ENCODE results near the gene SRBD1.
"Not testable (repeated sequence)": the region's sequence is repeated elsewhere in the genome, so short reads cannot be mapped to it uniquely, and the experiment has no call there.

The SRBD1 gene

DNA sequence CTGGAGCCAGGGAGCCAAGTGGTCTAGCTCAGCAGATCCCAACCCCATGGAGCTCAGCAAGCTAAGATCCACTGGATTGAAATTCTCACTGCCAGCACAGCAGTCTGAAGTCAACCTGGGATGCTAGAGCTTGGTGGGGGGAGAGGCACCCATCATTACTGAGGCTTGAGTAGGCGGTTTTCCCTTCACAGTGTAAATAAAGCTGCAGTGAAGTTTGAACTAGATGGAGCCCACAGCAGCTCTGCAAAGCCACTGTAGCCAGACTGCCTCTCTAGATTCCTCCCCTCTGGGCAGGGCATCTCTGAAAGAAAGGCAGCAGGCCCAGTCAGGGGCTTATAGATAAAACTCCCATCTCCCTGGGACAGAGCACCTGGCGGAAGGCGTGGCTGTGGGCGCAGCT is 185.0 kb downstream of the SRBD1 start:
- not testable (repeated sequence) for DNase-seq (ENCODE audit: low spot score)

DNA sequence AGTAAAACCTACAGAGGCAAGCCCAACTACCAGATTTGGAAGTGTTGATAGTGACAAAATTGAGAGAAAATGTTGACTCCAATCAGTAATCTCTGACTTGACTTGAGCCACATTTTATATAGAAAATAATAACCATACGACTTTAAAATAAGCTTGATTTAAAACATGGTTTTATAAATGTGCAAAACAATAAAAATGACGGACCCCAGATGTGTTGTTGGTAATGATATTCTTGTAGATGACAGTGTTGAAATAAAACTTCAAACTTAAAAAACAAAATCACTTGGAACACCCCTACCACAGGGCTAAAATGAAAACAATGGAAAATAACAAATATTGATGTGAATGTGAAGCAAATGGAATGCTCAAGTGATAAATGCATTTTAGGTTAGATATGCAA is 188.1 kb downstream of the SRBD1 start:
- DNase-seq (ENCODE audit: low spot score) = no peak

DNA sequence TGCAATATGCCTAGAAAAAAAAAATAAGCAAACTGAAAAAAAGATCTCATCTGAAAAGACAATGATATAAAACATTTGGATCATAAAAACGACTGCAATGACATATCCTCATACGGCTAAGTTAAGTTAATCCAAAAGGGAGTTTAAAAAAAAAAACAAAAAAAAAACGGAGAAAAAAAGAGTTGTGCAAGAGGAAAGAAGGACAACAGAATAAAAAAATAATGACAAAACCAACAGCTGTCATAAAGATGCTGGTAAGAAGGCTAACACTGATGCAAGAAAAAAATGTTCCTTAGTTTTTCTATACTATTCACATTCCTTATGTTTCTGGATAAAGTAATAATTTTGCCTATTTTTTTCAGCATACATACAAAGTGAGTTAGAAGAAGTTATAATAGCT is 192.5 kb downstream of the SRBD1 start:
- DNase-seq (ENCODE audit: low spot score) = no peak

DNA sequence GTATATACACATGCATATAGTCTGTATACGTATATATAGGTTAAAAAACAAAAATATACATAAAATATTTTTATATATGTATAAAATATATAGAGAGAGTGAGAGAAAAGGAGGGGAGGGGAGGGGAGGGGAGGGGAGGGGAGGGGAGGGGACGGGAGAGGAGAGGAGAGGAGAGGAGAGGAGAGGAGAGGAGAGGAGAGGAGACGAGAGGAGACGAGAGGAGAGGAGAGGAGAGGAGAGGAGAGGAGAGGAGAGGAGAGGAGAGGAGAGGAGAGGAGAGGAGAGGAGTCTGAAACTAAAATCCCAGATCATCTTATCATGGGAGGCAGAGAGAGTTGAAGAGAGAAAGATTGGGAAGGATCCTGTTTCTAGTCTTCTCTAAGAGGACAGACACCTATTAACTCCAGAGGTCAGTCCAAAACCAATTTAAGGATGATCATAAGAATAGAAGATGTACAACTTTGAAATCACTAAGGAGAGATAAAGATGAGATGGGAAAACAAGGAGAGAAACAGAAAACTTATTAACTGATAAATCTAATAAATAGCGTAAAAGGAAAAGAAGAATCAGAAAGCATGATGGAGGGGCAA is 195.4 kb downstream of the SRBD1 start:
- no peak for DNase-seq (ENCODE audit: low spot score)

DNA sequence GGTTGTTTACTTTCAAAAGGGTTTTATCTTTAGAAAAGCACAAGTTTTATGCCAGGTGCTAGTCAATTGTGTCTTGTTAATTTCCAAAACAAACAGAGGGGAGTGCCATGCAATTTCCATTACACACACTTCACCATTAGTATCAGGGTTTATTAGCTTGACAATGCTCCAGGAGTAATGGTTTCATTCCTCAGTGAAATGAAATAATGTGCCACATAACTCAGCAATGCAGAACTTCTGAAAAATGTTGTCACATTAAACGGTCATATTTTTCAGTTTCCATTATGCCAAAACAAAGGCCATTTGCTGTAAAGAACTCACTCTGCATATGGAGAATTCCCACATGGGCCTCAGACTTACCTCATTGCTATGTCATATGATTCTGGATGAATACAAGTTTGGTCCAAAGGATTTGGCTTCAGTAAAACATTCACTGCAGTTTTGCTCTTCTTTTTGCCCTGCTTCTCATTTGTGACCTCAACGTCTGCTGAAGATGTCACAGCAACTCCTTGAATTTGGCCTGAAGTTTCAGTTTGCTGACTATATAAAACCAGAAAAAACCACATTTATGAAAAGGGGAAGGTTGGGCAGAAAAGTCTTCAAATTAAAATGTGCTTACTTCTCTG is 198.2 kb downstream of the SRBD1 start:
- no peak for DNase-seq (ENCODE audit: low spot score)

DNA sequence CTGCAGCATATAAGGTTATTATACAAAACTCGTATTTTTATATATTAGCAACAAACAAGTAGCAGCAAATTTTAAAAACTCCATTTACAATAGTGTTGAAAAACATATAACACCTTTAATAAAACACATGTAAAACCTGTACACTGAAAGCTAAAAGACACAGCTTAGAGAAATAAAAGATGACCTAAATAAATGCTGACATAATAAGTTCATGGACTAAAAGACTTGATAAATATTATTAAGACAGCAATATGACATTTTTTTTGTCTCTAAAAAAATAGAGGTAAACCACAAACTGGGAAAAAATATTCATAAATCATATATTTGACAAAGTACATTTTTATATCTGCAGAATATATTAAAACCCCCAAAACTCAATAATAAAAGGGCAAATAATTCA is 201.4 kb downstream of the SRBD1 start:
- DNase-seq (ENCODE audit: low spot score) = no peak

DNA sequence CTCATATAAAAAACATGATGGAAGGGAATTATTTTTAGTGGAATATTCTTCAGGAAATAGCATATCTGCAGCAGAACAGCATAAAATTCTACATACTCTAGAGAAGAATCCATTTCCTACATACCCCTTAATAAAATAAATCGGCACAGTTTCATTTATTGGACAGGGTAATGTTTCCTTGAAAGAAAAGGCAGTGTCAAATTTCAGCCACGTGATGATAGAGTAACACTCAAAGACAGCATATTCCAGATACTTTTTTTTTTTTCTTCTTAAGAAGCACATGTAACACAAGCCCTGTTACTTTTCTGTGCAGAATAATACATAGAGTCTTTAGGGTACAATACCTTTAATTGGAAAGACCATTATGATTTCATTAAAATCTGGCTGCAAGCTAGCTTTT is 204.4 kb downstream of the SRBD1 start:
- DNase-seq (ENCODE audit: low spot score) = no peak

DNA sequence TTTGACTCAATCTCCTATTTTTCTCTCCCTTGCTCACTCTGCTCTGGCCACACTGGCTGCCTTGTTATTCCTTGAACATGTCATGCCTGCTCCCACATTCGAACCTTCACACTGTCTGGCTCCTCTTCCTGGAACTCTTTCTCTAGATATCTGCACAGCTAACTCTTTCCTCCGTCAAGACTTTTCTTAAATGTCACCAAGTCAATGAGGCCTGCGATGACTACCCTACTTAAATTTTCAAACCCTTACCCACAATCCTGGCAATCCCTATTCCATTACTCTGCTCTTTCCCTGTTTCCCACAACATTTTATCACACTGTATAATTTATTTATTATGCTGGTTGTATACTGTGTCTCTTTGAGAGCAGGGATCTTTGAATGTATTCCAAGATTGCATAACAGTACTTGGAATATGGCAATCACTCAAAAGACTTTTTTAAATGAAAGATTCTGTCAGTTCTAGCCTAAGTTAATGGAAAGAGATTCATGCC is 206.2 kb downstream of the SRBD1 start:
- no peak for DNase-seq (ENCODE audit: low spot score)

DNA sequence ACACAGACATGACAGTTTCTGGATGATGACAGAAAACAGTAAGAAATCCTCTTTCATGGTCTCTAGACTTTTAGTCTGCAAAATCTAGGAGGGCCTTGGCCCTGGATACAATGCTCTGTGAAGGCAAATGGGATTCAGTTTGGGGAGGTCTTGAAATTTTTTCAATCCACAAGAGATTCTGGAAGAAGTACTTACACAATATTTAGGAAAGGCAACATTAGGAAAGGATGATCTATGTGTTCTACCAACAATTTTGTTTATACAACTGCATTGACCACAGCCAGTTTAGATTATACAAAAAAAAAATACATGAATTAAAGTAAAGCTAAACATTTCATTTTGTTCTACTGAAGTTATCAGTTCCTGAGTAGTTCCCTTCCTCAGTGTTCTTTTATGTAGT is 208.0 kb downstream of the SRBD1 start:
- DNase-seq (ENCODE audit: low spot score) = no peak

DNA sequence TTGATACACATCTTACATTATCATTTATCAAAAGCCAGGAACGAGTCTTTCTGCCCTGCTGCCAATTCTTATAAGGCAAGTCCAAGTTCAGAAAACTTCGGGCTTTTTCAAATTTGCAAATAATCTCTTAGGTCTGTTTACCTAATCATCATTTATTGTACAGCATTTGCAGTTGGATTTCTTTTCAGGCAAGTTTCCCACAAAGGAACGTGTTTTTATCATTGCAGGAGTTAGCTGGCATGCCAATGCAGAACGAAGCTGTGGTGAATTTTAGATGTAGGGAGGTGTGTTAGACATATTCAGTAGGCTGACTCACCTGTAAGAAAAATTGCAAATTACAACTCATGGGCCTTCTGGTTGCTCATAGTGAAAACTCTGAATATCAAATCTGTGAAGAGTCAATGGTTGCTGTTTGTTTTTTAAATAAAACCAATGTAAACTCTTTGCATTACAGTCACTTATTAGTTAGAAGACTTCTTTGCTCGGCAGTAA is 209.6 kb downstream of the SRBD1 start:
- DNase-seq (ENCODE audit: low spot score) = no peak

DNA sequence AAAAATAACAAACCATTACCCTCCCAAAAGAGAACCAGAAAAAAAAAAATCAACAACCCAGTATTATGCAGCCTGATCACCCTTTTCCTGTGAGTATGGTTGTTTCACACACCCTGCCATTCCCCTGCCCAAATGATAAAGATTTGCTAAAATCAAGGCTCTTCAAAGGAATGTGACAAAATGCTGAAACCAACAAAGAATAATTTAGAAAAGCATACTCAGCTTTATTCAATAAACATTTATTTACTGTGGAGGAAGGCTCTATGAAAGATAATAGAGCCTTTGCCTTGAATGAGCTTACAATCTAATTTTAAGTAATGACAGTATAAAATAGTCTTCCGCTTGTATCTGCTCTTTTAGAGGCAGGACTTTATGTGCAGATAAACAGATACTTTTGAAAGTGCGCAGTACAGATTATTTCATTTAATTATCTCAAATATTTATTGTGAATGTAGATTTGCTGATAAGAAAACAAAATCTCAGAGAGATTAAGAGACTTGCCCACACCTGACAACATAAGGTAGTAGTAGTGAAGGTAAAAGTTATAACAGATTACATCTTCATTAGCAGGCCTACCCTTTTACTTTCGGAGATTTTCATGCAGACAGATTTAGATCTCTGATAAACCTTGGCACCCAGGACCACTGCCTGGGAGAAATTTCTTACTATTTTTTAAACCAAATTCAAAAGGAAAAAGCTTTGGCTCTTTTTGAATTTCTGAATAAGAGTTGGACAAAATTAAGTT is 211.9 kb downstream of the SRBD1 start:
- no peak for DNase-seq (ENCODE audit: low spot score)

DNA sequence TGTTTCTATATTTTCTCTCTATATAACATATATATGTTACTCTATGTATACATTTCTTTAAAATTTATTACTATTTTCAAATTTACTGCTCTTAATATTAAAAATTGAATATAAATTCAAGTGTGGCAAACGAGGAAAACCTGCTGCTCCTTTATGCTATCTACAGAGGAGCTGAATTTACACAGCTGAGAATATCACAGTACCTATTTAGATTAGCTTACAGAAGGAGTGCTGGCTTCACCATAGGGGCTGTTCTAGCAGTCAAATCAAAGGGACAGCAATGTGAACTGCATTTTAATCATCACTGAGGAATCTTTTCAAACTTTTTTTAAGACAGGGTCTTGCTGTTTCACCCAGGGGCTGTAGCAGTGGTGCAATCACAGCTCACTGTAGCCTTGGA is 213.8 kb downstream of the SRBD1 start:
- no peak for DNase-seq (ENCODE audit: low spot score)

DNA sequence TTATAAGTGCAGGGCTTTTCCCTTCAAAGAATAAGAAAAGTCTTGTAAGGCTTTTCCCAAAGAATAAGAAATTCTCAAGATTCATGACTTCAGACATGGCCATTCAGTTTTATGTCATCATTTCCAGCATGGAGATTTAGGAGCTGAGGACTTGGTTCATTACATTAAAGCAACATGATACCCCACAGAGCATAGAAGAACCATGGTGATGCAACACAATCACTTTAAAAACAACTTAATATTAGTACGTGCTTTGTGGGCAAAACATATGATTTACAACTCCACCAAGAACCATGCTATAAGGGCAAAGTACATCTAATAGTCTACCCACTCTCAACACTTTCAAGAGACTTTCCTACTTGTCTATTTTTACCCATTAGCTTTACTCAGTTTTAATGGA is 214.4 kb downstream of the SRBD1 start:
- DNase-seq (ENCODE audit: low spot score) = no peak

DNA sequence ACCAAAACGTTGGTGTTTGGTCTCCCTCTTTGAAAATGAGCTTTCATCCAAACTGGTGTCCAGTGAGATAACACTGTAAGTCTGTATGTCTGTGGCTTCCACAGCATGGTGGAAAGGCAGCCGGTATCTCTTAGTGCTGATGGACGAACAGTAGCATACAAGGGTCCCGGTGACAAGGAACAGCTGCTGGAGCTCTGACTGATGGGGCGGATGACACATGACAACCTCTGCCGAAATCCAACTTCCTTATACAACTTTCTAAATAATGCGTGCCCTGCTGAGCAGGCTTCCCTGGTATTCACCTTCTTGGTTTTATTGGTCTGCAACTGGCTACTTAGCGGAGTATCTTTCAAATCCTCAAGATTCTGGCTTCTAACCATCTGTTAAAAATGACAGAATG is 216.2 kb downstream of the SRBD1 start:
- no peak for DNase-seq (ENCODE audit: low spot score)

DNA sequence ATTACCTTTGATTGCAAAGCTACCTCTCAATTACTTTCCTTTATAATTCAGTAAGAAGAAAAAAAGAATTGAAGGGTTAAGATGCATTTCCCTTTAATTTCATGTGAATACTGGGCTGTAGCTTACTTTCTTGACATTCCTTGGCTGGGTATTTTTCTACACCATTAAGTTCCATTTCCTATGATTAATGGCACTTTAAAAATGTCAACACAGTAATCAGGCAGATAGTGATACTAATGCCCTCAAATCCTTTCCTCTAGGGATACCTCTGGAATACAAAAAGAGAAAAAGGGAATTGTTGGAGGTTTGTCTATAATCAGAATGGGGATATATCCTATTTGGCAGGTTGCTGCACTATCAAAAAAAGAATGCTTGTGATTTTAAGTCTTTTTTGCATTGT is 216.9 kb downstream of the SRBD1 start:
- DNase-seq (ENCODE audit: low spot score) = no peak

DNA sequence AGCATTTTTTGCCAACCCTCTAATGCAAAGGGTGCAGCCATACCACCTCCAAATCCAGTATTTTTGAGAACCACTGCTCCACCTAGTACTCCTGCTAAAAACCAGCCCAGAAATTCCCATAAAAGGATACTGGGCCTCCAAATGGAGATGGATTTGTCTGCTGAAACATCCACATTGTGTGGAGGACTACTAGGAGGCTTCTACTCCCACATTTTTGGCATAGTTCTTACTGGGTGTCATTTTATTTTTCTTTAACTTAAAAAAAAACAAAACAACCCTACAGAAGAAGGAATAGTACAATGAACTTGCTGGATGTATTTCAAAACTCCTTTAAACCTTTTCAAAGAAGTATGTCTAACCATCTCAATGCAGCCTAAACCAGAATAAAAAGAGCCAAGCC is 219.2 kb downstream of the SRBD1 start:
- no peak for DNase-seq (ENCODE audit: low spot score)

DNA sequence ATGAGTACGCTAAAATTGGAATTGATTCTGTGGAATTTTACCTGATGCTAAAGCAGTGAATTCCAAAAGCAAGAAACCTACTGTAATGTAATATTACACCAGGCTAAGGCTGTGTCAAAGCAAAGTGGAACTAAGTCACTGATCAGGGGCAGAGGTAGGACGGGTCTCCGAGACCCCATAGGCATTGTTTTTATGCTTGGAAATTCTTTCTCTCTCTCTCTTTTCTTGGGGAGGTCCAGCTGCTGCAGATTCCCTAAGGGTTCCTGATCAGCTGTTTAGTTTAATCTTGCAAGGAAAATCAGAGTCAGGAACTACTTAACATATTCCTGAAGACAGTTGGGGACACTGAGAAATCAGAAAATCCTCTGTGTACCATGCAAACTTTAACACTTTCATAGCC is 220.2 kb downstream of the SRBD1 start:
- no peak for DNase-seq (ENCODE audit: low spot score)

DNA sequence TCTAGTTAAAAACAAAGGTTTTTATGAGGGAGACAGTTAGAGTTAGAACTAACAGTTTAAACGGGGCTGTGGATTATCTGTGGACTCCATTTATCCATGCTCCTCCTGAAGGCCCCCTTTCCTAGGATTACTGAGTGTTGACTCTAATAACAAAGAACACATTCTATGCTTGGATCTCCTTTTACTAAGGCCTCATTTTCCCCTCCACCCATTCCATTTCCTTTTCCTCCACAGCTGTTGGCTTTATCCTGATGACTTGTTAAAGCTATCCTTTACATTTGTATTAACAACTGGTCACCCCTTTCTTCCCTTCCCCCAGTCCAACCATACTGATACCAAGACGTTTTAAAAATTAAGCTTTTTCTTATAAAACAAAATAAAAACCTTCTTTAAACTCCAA is 220.6 kb downstream of the SRBD1 start:
- no peak for DNase-seq (ENCODE audit: low spot score)

DNA sequence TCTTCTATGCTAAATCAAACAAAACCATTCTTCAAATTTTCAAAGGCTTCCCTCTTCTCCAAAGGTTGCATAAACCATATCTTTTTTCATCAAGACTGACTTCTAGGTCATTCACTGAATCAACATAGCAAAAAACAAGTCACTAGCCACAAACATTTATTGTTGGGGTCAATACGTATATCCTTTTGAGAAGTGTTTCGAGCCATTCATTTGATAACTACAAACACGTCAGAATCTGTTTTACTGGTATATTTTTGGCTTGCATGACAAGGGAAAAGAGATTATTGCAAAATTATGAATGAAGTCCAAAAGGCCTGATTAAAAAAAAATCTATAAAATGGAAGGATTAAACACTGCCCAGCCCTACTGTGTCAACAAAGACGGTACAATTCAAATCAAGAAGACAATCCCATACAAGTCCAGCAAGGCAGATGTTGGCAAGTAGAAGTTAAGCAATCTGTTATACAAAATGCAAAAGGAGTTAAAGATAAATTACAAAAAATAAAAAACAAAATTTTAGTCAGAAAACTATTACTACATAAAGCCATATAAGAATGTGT is 222.4 kb downstream of the SRBD1 start:
- no peak for DNase-seq (ENCODE audit: low spot score)

DNA sequence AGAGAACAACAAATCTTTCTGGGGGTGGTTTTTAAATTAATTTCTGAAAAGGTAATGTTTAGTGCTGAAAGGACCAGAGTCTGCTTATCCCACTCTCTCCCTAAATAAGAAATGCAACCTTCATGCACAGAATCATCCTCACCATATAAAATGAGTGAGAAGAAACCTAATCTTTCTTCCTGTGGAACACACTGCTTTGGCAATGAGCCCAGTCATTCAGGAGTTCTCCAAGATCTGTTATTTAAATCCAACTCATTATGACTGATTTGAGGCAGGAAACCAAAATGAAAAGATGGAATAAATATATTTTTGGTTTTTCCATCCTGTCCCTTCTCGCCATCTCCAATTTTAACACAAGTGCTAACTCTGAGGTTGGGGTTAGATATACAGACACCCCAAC is 228.3 kb downstream of the SRBD1 start:
- DNase-seq (ENCODE audit: low spot score) = peak; percentile 5

DNA sequence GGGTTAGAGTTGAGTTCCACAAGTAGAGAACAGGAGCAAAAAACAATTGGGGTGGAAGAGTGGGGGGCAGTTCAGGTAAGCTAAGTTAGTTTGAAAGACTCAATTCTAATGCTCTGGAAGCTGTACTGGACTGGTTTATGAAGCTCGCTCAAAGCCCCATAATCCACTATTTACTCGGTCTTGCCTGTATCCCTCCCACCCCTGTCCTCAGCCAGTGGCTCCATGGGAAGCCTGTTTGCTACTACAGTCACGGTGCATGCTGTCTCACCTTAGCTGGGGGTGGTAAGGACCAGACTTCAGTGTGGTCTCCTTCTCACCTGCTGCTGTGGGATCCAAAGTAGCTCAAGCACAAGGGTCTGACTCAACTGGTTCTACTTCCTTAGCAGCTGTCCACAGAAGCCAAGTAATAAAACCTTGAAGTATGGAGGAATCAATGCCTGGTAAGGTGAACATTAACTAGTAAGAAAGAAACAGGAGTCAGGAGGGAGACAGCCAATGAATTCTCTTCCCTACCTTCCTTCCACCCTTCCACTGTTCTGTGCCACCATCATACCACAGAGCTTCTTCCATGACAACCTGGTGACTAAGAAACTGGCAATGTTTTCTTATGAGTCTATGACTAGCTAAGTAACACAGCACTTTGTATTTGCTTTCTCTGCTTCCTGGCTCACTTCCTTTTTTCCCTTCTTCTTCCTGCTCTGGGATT is 230.8 kb downstream of the SRBD1 start:
- no peak for DNase-seq (ENCODE audit: low spot score)

DNA sequence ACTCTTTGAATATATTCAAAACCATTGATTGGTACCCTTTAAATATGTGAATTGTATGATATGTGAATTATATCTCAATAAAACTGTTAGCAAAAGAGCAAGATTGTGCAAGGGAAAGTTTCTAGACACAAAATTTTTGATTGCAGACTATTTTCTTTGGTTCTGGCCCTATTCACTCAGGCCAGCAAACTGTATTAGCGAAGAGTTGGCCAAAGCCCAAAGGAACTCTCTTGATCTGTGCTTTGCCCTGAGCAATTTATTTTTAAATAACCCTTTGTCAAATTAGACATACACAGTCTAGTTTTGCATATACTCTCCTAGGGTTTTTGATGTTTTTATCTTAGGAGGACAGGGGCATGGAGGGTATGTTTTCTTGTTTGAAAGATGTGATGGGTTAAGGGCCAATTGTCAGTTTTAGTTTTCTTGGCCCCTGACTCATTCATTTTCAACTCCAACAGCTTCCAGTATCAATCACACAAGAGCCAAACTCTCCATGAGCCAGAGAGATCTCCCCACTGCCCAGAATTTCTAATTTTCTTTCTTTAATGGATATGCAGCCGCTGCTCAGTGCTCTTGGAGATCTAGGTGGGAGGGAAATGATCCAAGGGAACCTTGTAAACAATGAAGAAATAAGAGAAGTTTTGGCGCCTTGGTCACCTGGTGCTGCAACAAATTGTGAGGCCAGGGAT is 231.5 kb downstream of the SRBD1 start:
- no peak for DNase-seq (ENCODE audit: low spot score)

Measured in pons (tissue), 1 donor.